GM12878 (cell line): ENCODE data around the gene ZFP82. TPM values are rescaled to one million over a fixed set of nuclear protein-coding genes. Genes with fewer than 3 reads are reported as not detected.

ENCODE experiments used
- ATAC-seq: fragments of 200-7000 bp; cut with Tn5 transposase; 3 replicates; pipeline ENCODE4 v1.9.1; 2020; ENCODE audit warnings: mild to moderate bottlenecking, moderate library complexity
- BruUV-seq: library from RNA; stranded (reverse); fragments of 400-500 nt; replicated peaks from 2 replicates; lab custom pipeline; 2021; lab: Mats Ljungman, UMichigan
- CTCF ChIA-PET: fragments of 300-600 bp; sonication (Branson Sonifier 250); formaldehyde crosslinking; extraction: SDS; loops from one replicate; lab custom pipeline; 2021; ENCODE audit warnings: inconsistent platforms; lab: Yijun Ruan, JAX
- POLR2A ChIA-PET: fragments of 350-600 bp; formaldehyde crosslinking; extraction: SDS; loops from one replicate; lab custom pipeline; 2021; ENCODE audit warnings: inconsistent platforms; lab: Charles Lee
- RAD21 ChIA-PET: fragments of 300-600 bp; sonication (Branson Sonifier 250); formaldehyde crosslinking; loops from one replicate; lab custom pipeline; 2023; ENCODE audit warnings: antibody characterized with exemption; ENCODE audit not compliant: unreplicated experiment; lab: Charles Lee
- SMC1A ChIA-PET: fragments of 300-600 bp; sonication (Branson Sonifier 250); formaldehyde crosslinking; loops from one replicate; lab custom pipeline; 2023; ENCODE audit not compliant: unreplicated experiment, uncharacterized antibody; lab: Charles Lee
- DNase-seq: peaks from one replicate; pipeline ENCODE4 v3.0.0-alpha.2; 2011; ENCODE audit warnings: low read depth, low spot score
- FAIRE-seq: peaks from 3 replicates; lab custom pipeline; 2011; peaks lifted over from hg19 to GRCh38; lab: Jason Lieb, UNC
- H2AFZ ChIP-seq: 2 replicates; pipeline ENCODE4 v1.6.0; 2011; ENCODE audit warnings: low read depth, low read length, control low read depth; ENCODE audit not compliant: control insufficient read depth
- H3K27ac ChIP-seq: 2 replicates; pipeline ENCODE4 v1.5.1; 2011; ENCODE audit warnings: control low read depth; ENCODE audit not compliant: control insufficient read depth, insufficient read depth
- H3K27me3 ChIP-seq, 2 experiments: replicated peaks in 1 of 2; 2 replicates each; pipeline versions ENCODE4 v1.6.0 to v1.6.1; 2011; ENCODE audit warnings: low read length in 1 of 2; ENCODE audit not compliant: control insufficient read depth in 2 of 2, insufficient read depth in 2 of 2
- H3K36me3 ChIP-seq, 2 experiments: 2 replicates each; pipeline ENCODE4 v1.5.1; 2011; ENCODE audit warnings: low read length in 1 of 2; ENCODE audit not compliant: control insufficient read depth in 2 of 2, insufficient read depth in 2 of 2
- H3K4me1 ChIP-seq: 2 replicates; pipeline ENCODE4 v1.6.1; 2011; ENCODE audit warnings: mild to moderate bottlenecking, low read length, moderate library complexity, mixed read lengths; ENCODE audit not compliant: control insufficient read depth, insufficient read depth
- H3K4me2 ChIP-seq: 2 replicates; pipeline ENCODE4 v1.6.0; 2011; ENCODE audit warnings: control low read depth; ENCODE audit not compliant: control insufficient read depth, insufficient read depth
- H3K4me3 ChIP-seq: fragments of 200-600 bp; sonication (generic); 2 replicates; pipeline ENCODE4 v1.5.1; 2016
- H3K79me2 ChIP-seq: 2 replicates; pipeline ENCODE4 v1.6.0; 2011; ENCODE audit warnings: low read length; ENCODE audit not compliant: control insufficient read depth, insufficient read depth
- H3K9ac ChIP-seq: 2 replicates; pipeline ENCODE4 v1.8.0; 2011; ENCODE audit warnings: low read length, control low read depth, mixed read lengths; ENCODE audit not compliant: control insufficient read depth, insufficient read depth
- H3K9me3 ChIP-seq: replicated peaks from 3 replicates; pipeline ENCODE4 v1.5.1; 2011; ENCODE audit warnings: mild to moderate bottlenecking, low read length; ENCODE audit not compliant: control insufficient read depth, insufficient read depth
- H4K20me1 ChIP-seq: 2 replicates; pipeline ENCODE4 v1.6.0; 2011; ENCODE audit not compliant: control insufficient read depth, insufficient read depth
- FOS ChIP-seq: IDR thresholded peaks from 3 replicates; pipeline ENCODE4 v1.6.1; 2011; ENCODE audit warnings: borderline replicate concordance; ENCODE audit not compliant: insufficient read length; ENCODE audit errors: extremely low read depth
- HDAC2 ChIP-seq: fragments of 200-600 bp; sonication (generic); IDR thresholded peaks from 2 replicates; pipeline ENCODE4 v1.6.1; 2017
- NFYB ChIP-seq: IDR thresholded peaks from 2 replicates; pipeline ENCODE4 v1.6.1; 2011; ENCODE audit warnings: low read depth, mild to moderate bottlenecking, low read length, improper control_type of control experiment, moderate library complexity; ENCODE audit not compliant: insufficient read depth
- RBBP5 ChIP-seq: fragments of 200-600 bp; sonication (generic); conservative IDR thresholded peaks from 2 replicates; pipeline ENCODE4 v1.6.1; 2016
- RELB ChIP-seq: fragments of 450-650 bp; IDR thresholded peaks from 2 replicates; pipeline ENCODE4 v1.6.1; 2017; ENCODE audit warnings: low read depth, mild to moderate bottlenecking, moderate library complexity
- RUNX3 ChIP-seq: IDR thresholded peaks from 2 replicates; pipeline ENCODE4 v1.6.1; 2012; ENCODE audit warnings: low read length, inconsistent platforms
- TAF1 ChIP-seq: IDR thresholded peaks from 2 replicates; pipeline ENCODE4 v1.6.1; 2011; ENCODE audit warnings: mild to moderate bottlenecking, low read depth, low read length, borderline replicate concordance
- ZNF274 ChIP-seq: IDR thresholded peaks from one replicate; pipeline ENCODE4 v1.8.0; 2011; ENCODE audit not compliant: insufficient read length, insufficient read depth
- WGBS: methylation state at CpG from one replicate; pipeline ENCODE4 v1.1.6; 2016; ENCODE audit warnings: low lambda C conversion rate; ENCODE audit not compliant: insufficient replicate concordance, insufficient coverage; ENCODE audit errors: missing lambda C conversion rate; 5-methylcytosine and 5-hydroxymethylcytosine counted together
- in situ Hi-C: fragments of 300-500 bp; cut with MboI; formaldehyde crosslinking; loops from 9 replicates; pipeline ENCODE4 v1.14.3; 2018; ENCODE audit warnings: mixed read lengths
- intact Hi-C: fragments of 100-400 bp; cut with micrococcal nuclease; formaldehyde crosslinking; loops from one replicate; pipeline ENCODE4 v1.14.2; 2022; ENCODE audit not compliant: unreplicated experiment
- polyA plus RNA-seq, 11 experiments: library from polyadenylated mRNA; depleted of rRNA in 4 of 11; unstranded in 6 of 11; stranded (reverse) in 5 of 11; fragments of >200 nt; fragmentation: Nextera tagmentation in 4 of 11; fragmentation: Illumina TruSeq in 1 of 11; extraction: Ambion mirVana in 4 of 11; extraction: Trizol in 1 of 11; gene quantifications; 1 replicate in 1 of 11; 2 replicates in 10 of 11; pipeline versions ENCODE4 v1.2.1 to v1.2.3, GENCODE V29; 2011 to 2016; ENCODE audit warnings: inconsistent platforms in 2 of 11, missing spikeins in 2 of 11, low read depth in 1 of 11
- total RNA-seq, 4 experiments: library from RNA; depleted of rRNA in 3 of 4; stranded (reverse); fragments of >200 nt in 3 of 4; fragmentation: Illumina TruSeq in 1 of 4; extraction: Trizol in 1 of 4; gene quantifications; 2 replicates each; pipeline versions ENCODE4 v1.2.1 to v1.2.3, GENCODE V29; 2013 to 2021

ZFP82 gene
- total and polyA plus RNA-seq, 10 of the 15 experiments (the other 5 are each of a cell fraction or from before 2014, with no cell fraction given): 2.0 to 5.4 (median 2.3) TPM

- ChIA-PET SMC1A (no interaction called here), RAD21 (no interaction called here), CTCF (no interaction called here), POLR2A (no interaction called here)
- TF ChIP-seq RBBP5 (no peak), NFYB (no peak), RUNX3 (no peak)
- Histone ChIP-seq H3K9ac (no peak overlapping the region), H2AFZ (no peak overlapping the region), H3K36me3 (peaks cover 0 to 9% of the 10 kb centered on the region in 2 experiments; a peak in 1 of 4 replicates), H3K4me1 (no peaks in the 10 kb centered on the region), H3K79me2 (no peaks in the 10 kb centered on the region), H3K4me2 (no peak overlapping the region), H3K4me3 (no peak overlapping the region), H3K27me3 (no peaks in the 10 kb centered on the region), H3K9me3 (peaks cover 20% of the 10 kb centered on the region), H3K27ac (no peak overlapping the region), H4K20me1 (no peaks in the 10 kb centered on the region)
- intact Hi-C loops (no loop called here), in situ Hi-C loops (no loop called here)
- no peak for FAIRE-seq
- no peak for DNase-seq
- no peak for ATAC-seq
- 96% methylated on average over 3 of the region's 3 CpGs for WGBS
- BruUV-seq: no TSS peak
These were observed 19.9 kb downstream of the ZFP82 start for GRCh38 chr19:36398571-36398970.

GRCh38 chr19:36392916-36393673 is 25.3 kb downstream of the ZFP82 start:
- no peak for TF ChIP-seq HDAC2
- TF ChIP-seq RELB: no peak
- no peak for TF ChIP-seq FOS
- TF ChIP-seq TAF1: no peak
- TF ChIP-seq ZNF274: peak; percentile 69
- no peak overlapping the region for H3K27ac ChIP-seq
- DNase-seq (no peak), ATAC-seq (no peak), FAIRE-seq (no peak)
- H2AFZ ChIP-seq: no peak overlapping the region
- H3K4me2 ChIP-seq: no peak overlapping the region
- BruUV-seq: no TSS peak
- POLR2A ChIA-PET: no interaction called here
- peaks cover 22% of the 10 kb centered on the region for H3K9me3 ChIP-seq
- intact Hi-C loops (no loop called here), in situ Hi-C loops (no loop called here)
- peaks cover 2 to 14% of the 10 kb centered on the region in 2 experiments; a peak in 3 of 4 replicates for H3K36me3 ChIP-seq
- H3K9ac ChIP-seq: no peak overlapping the region
- CTCF ChIA-PET: no interaction called here
- H3K4me3 ChIP-seq: no peak overlapping the region
- H4K20me1 ChIP-seq: no peaks in the 10 kb centered on the region
- no peaks in the 10 kb centered on the region for H3K79me2 ChIP-seq
- no peaks in the 10 kb centered on the region for H3K4me1 ChIP-seq
- RAD21 ChIA-PET: no interaction called here
- WGBS: 95% methylated on average over 11 of the region's 11 CpGs
- no peaks in the 10 kb centered on the region for H3K27me3 ChIP-seq
- SMC1A ChIA-PET: interaction anchor here (0.7 kb wide), 1 partner anchor 17 kb away, joined by 3 read pairs; no protein-coding TSS in a partner anchor
